Measurements from ENCODE around the gene SSR4.

SSR4 gene

DNA sequence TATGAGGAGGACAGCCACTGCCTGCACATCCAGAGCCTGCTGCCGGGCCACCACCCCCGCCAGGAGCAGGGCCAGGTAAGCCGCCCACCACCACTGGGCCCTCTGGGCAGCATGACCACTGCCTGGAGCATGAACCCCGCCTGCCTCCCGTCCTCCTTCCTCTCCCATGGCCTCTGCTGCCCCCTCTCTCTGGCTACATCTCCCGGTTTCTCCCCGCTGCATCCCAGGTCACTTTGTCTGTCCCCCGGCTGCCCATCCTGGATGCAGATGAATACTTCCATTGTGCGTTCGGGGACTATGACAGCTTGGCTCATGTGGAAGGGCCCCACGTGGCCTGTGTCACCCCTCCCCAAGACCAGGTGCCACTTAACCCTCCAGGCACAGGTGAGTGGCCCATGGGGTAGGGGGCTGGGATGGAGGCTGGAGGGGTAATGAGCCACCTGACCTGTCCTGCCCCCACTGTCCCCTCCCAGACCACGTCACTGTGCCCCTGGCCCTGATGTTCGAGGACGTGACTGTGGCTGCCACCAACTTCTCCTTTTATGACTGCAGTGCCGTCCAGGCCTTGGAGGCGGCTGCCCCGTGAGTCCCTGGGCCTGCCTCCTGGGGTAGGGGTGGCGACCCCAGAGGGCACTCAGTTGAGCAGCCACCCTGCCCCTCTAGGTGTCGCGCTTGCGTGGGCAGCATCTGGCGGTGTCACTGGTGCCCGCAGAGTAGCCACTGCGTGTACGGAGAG lies 24.4 kb upstream of the SSR4 start:
- no peak for DNase-seq

- DNase-seq, result no peak
Measured at GRCh38 chrX:153770601-153771414, 23.7 kb upstream of the SSR4 start.

DNA sequence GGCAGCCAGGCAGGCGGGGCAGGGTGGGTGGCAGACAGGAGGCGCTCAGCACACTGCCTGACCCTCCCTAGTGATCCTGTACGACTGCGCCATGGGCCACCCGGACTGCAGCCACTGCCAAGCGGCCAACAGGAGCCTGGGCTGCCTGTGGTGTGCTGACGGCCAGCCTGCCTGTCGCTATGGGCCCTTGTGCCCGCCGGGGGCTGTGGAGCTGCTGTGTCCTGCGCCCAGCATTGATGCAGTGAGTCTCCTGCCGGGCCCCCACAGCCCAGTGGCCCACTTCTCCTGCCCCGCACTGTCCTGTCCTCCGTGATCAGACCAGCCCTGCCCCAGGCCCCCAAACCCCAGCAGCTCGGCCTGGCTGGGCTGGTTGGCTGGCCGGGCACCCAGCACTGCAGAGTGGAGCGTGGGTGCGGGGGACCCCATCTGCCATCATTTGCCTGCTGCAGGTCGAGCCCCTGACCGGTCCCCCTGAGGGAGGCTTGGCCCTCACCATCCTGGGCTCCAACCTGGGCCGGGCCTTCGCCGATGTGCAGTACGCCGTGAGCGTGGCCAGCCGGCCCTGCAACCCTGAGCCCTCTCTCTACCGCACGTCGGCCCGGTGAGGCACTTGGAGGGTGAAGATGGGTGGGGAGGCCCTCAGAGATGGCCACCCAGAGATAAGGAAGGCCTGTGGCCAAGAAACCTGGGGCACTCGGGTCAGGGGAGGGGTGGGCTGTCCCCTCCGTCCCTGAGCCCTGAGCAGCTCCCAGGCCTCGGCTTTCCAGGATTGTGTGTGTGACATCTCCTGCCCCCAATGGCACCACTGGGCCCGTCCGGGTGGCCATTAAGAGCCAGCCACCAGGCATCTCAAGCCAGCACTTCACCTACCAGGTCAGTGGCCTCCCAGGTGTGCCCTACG lies 22.8 kb upstream of the SSR4 start:
- DNase-seq, result no peak

GRCh38 chrX:153772316-153773217 lies 21.9 kb upstream of the SSR4 start:
- no peak for DNase-seq

GRCh38 chrX:153773218-153773611 lies 21.3 kb upstream of the SSR4 start:
- no peak for DNase-seq

GRCh38 chrX:153773741-153774575 lies 20.5 kb upstream of the SSR4 start:
- DNase-seq, result no peak

- DNase-seq, result no peak
Measured at GRCh38 chrX:153774576-153775292, 19.7 kb upstream of the SSR4 start.

DNA sequence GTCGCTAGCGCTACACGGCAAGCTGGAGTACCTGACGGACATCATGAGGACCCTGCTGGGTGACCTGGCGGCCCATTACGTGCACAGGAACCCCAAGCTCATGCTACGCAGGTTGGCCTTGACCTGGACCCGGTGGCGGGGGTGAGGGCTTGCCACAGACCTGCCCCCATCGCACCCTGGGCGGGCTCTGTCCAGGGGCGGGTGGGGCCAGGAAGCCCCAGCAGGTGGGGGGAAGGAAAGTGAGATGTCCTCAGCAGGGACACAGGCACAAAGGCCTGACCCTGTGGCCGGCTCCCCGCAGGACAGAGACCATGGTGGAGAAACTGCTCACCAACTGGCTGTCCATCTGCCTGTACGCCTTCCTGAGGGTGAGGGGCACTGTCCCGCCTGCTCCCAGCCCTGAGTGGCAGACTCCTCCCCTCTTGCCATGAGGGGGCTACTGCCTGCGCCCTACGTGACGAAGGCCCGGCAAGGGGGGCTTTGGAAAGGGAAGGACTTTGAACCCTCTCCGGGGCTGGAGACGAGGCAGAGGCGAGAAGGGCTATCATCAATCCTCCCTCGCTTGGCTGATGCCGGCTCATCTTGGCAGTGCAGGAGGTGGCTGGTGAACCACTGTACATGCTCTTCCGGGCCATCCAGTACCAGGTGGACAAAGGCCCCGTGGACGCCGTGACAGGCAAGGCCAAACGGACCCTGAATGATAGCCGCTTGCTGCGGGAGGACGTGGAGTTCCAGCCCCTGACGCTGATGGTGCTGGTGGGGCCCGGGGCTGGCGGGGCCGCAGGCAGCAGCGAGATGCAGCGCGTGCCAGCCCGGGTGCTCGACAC lies 19.0 kb upstream of the SSR4 start:
- DNase-seq, result no peak

DNA sequence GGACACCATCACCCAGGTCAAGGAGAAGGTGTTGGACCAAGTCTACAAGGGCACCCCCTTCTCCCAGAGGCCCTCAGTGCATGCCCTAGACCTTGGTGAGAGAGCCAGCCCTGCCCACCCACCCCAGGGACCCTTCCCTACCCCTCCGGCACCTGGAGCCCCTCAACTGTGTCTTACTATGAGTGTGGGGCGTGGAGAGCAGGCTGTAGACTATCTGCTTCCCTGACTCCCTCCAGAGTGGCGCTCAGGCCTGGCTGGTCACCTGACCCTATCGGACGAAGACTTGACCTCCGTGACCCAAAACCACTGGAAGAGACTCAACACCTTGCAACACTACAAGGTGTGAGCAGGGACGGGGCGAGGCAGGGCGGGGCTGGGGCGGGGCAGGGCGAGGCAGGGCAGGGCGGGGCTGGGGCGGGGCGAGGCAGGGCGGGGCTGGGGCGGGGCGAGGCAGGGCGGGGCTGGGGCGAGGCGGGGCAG lies 18.3 kb upstream of the SSR4 start:
- DNase-seq, result no peak

DNA sequence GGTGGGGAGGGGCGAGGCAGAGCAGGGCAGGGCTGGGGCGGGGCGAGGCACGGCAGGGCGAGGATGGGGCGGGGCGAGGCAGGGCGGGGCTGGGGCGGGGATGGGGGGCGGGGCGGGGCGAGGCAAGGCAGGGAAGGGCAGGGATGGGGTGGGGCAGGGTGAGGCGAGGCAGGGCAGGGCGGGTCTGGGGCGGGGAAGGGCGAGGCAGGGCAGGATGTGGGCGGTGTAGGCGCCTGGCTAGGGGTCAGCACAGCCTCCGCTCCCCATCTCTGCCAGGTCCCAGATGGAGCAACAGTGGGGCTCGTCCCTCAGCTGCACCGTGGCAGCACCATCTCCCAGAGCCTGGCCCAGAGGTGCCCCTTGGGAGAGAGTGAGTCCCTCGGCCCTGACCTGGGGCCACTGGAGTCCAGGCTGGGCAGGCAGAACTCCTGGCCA lies 17.8 kb upstream of the SSR4 start:
- no peak for DNase-seq

GRCh38 chrX:153777261-153778090 lies 17.0 kb upstream of the SSR4 start:
- no peak for DNase-seq

DNA sequence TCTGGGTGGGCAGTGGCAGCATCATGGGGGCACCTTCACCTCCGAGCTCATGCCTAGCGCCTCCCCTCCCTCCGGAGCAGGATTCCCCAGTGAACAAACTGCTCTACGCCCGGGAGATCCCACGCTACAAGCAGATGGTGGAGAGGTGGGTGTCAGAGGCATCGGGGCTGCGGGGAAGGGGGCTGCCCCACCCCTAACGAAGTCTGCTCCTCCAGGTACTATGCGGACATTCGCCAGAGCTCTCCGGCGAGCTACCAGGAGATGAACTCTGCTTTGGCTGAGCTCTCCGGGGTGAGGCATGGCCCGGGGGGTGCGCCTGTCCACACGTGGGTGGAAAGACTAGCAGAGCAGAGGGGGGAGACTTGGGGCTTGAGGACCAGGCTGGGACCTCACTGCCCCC lies 16.3 kb upstream of the SSR4 start:
- no peak for DNase-seq

- no peak for DNase-seq
Measured at GRCh38 chrX:153778684-153779101, 15.8 kb upstream of the SSR4 start.

DNA sequence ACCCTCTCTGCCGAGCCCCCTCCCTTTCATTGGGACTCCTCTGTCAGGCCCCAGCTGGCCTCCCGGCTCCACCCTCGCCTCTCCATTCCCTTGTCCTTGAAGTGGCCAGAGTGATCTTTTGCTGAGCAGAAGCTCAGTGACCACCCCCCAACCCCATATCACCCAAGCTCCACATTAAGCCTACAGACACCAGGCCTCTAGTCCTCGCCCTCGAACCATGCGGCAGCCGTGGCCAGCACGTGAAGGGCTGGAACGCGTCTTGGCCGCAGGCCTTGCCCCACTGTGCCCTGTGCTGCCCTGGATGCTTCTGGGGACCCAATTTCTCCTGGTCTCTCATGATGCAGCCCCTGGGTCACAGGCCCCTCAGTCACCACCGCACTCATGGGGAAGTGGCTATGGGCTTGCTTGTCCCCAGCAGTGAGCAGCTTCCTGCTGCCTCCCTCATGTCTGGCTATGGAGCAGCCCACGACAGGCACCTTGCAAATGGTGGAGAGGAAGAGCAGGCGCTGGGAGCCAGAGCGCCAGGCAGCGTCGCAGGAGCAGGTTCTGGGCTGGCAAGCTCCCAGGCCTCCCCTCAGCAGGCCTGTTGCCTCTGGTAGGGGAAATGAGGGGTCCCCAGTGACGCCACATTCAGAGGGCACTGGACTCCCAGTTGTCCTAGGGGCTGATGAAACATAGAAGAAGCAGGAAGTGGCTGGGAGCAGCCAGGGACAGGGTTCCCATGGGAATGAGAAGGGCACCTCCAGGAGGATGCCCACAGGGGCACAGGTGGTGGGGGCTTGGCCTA lies 14.4 kb upstream of the SSR4 start:
- DNase-seq, result peak; percentile 26

- DNase-seq, result no peak
Measured at GRCh38 chrX:153780678-153781427, 13.6 kb upstream of the SSR4 start, which contains the start of gene SRPK3. SRPK3 (plus strand) TSS chrX:153781041; CDS start chrX:153781087, 46 bp downstream.

- DNase-seq, result peak; percentile 53
Measured at GRCh38 chrX:153781428-153782047, 12.9 kb upstream of the SSR4 start.

All from DMS153 (cell line).